ENCODE data around the gene FANCG. TPM values are rescaled to one million over a fixed set of nuclear protein-coding genes. Genes with fewer than 3 reads are reported as not detected.

Gene FANCG
- total RNA-seq, 1 experiment from 2014 or later = 108 TPM

DNA sequence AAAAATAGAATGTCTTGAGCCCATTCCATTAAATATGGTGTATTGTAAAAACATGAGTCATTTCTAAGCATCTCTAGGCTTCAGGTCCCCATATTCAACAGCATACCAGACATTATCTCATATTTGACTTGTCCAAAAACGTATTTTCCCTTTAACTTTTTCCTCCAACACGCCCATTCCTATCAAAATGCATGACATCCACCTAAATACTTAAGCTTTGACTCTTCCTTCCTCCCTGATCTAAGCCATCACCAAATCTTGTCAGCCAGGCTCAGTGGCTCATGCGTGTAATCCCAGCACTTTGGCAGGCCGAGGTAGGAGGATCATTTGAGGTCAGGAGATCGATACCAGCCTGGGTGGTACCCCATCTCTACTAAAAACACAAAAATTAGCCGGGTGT lies 31.2 kb downstream of the FANCG start (continued):
- TF ChIP-seq, protein P1, sequence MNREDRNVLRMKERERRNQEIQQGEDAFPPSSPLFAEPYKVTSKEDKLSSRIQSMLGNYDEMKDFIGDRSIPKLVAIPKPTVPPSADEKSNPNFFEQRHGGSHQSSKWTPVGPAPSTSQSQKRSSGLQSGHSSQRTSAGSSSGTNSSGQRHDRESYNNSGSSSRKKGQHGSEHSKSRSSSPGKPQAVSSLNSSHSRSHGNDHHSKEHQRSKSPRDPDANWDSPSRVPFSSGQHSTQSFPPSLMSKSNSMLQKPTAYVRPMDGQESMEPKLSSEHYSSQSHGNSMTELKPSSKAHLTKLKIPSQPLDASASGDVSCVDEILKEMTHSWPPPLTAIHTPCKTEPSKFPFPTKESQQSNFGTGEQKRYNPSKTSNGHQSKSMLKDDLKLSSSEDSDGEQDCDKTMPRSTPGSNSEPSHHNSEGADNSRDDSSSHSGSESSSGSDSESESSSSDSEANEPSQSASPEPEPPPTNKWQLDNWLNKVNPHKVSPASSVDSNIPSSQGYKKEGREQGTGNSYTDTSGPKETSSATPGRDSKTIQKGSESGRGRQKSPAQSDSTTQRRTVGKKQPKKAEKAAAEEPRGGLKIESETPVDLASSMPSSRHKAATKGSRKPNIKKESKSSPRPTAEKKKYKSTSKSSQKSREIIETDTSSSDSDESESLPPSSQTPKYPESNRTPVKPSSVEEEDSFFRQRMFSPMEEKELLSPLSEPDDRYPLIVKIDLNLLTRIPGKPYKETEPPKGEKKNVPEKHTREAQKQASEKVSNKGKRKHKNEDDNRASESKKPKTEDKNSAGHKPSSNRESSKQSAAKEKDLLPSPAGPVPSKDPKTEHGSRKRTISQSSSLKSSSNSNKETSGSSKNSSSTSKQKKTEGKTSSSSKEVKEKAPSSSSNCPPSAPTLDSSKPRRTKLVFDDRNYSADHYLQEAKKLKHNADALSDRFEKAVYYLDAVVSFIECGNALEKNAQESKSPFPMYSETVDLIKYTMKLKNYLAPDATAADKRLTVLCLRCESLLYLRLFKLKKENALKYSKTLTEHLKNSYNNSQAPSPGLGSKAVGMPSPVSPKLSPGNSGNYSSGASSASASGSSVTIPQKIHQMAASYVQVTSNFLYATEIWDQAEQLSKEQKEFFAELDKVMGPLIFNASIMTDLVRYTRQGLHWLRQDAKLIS (CRISPR knock-in tag; IDR thresholded peaks at IDR 0.05; ENCODE audit: borderline replicate concordance) = no peak
- TF ChIP-seq, protein P2, sequence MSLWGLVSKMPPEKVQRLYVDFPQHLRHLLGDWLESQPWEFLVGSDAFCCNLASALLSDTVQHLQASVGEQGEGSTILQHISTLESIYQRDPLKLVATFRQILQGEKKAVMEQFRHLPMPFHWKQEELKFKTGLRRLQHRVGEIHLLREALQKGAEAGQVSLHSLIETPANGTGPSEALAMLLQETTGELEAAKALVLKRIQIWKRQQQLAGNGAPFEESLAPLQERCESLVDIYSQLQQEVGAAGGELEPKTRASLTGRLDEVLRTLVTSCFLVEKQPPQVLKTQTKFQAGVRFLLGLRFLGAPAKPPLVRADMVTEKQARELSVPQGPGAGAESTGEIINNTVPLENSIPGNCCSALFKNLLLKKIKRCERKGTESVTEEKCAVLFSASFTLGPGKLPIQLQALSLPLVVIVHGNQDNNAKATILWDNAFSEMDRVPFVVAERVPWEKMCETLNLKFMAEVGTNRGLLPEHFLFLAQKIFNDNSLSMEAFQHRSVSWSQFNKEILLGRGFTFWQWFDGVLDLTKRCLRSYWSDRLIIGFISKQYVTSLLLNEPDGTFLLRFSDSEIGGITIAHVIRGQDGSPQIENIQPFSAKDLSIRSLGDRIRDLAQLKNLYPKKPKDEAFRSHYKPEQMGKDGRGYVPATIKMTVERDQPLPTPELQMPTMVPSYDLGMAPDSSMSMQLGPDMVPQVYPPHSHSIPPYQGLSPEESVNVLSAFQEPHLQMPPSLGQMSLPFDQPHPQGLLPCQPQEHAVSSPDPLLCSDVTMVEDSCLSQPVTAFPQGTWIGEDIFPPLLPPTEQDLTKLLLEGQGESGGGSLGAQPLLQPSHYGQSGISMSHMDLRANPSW (CRISPR knock-in tag; conservative IDR thresholded peaks at IDR 0.05; ENCODE audit: low read depth) = no peak
- TF ChIP-seq, protein P3, sequence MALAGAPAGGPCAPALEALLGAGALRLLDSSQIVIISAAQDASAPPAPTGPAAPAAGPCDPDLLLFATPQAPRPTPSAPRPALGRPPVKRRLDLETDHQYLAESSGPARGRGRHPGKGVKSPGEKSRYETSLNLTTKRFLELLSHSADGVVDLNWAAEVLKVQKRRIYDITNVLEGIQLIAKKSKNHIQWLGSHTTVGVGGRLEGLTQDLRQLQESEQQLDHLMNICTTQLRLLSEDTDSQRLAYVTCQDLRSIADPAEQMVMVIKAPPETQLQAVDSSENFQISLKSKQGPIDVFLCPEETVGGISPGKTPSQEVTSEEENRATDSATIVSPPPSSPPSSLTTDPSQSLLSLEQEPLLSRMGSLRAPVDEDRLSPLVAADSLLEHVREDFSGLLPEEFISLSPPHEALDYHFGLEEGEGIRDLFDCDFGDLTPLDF (CRISPR knock-in tag; IDR thresholded peaks at IDR 0.05) = no peak
- TF ChIP-seq HMGA2 (CRISPR knock-in tag; IDR thresholded peaks at IDR 0.05) = no peak
- TF ChIP-seq, protein P4, sequence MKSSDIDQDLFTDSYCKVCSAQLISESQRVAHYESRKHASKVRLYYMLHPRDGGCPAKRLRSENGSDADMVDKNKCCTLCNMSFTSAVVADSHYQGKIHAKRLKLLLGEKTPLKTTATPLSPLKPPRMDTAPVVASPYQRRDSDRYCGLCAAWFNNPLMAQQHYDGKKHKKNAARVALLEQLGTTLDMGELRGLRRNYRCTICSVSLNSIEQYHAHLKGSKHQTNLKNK (CRISPR knock-in tag; IDR thresholded peaks at IDR 0.05) = no peak
- TF ChIP-seq, protein P5, sequence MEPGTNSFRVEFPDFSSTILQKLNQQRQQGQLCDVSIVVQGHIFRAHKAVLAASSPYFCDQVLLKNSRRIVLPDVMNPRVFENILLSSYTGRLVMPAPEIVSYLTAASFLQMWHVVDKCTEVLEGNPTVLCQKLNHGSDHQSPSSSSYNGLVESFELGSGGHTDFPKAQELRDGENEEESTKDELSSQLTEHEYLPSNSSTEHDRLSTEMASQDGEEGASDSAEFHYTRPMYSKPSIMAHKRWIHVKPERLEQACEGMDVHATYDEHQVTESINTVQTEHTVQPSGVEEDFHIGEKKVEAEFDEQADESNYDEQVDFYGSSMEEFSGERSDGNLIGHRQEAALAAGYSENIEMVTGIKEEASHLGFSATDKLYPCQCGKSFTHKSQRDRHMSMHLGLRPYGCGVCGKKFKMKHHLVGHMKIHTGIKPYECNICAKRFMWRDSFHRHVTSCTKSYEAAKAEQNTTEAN (CRISPR knock-in tag; IDR thresholded peaks at IDR 0.05) = no peak

DNA sequence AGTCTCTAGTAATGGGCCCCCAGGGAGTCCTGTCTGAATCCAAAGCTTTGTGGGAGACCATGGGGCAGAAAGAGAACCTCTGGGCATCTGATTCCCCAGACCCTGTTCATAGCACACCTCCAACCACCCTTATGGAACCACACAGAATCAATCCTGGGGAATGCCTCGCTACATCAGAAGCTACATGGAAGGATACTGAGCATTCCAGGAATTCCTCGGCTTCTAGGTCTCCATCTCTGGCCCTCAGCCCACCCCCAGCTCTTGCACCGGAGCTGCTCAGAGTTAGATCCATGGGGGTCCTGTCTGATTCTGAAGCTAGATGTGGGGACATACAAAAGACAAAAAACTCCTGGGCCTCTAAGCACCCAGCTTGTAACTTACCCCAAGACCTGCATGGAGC lies 35.7 kb downstream of the FANCG start:
- TF ChIP-seq TEAD4 (CRISPR knock-in tag; IDR thresholded peaks at IDR 0.05) = peak; percentile 41; the same call in 1 of the 2 replicates
- TF ChIP-seq CBFB (CRISPR knock-in tag; IDR thresholded peaks at IDR 0.05; ENCODE audit: low read depth) = no peak
- Mint-ChIP-seq H3K36me3 (peaks cover 32% of the 10 kb centered on the region), H3K4me3 (no peak overlapping the region), H3K27ac (no peak overlapping the region), H3K9me3 (peaks cover 17% of the 10 kb centered on the region), H3K27me3 (ENCODE audit: low read depth) (no peaks in the 10 kb centered on the region), H3K4me1 (peaks cover 20% of the 10 kb centered on the region)
- CTCF ChIA-PET = interaction anchor here (0.7 to 2.6 kb wide), 7 partner anchors 11 to 621 kb away, joined by 3 to 16 read pairs (median 4); partner anchors contain the start of genes ARHGEF39 and VCP
- peak; percentile 21 for DNase-seq (ENCODE audit: low spot score)
- POLR2A ChIA-PET = interaction anchor here (0.7 to 1.3 kb wide), 3 partner anchors 28 to 50 kb away, joined by 3 to 8 read pairs (median 3); partner anchors contain the start of genes FANCG and VCP
- ATAC-seq = peak; percentile 83

DNA sequence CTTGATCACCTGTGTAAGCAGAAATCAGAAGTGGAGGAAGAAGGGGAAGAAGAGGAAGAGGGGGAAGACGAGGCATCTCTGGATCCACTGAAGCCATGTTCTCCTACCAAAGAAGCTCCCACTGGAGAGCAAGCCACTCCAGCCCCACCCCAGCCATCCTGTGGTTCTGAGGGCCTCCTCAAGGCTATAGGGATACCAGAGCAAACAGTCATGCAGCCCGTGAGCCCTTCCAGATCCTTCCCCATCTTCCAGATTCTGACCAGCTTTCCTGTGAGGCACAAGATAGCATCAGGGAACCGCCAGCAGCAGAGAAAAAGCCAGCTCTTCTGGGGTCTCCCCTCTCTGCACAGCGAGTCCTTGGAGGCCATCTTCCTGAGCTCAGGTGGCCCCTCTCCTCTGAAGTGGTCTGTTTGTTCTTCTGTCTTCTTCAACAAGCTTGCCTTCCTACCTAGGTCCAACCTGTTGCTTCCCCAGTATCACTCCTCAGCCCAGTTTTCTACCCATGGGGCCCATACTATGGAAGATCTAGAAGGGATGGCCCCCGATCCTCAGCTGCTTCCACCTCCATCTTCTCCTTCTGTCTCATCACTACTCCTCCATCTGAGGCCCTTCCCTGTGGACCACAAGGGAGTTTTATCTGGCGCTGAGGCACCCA lies 36.7 kb downstream of the FANCG start:
- ChIA-PET CTCF (interaction anchor here (0.6 to 2.6 kb wide), 6 partner anchors 8 to 143 kb away, joined by 3 to 16 read pairs (median 4); partner anchors contain the start of gene VCP), POLR2A (no interaction called here)
- Mint-ChIP-seq H3K27ac (no peak overlapping the region), H3K4me1 (peaks cover 20% of the 10 kb centered on the region), H3K27me3 (ENCODE audit: low read depth) (no peaks in the 10 kb centered on the region), H3K4me3 (no peak overlapping the region), H3K36me3 (peaks cover 23% of the 10 kb centered on the region), H3K9me3 (peaks cover 17% of the 10 kb centered on the region)
- DNase-seq (ENCODE audit: low spot score) = no peak
- ATAC-seq = no peak
- TF ChIP-seq, protein P6, sequence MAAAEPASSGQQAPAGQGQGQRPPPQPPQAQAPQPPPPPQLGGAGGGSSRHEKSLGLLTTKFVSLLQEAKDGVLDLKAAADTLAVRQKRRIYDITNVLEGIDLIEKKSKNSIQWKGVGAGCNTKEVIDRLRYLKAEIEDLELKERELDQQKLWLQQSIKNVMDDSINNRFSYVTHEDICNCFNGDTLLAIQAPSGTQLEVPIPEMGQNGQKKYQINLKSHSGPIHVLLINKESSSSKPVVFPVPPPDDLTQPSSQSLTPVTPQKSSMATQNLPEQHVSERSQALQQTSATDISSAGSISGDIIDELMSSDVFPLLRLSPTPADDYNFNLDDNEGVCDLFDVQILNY (CRISPR knock-in tag; IDR thresholded peaks at IDR 0.05) = no peak
- TF ChIP-seq JUN (CRISPR knock-in tag; IDR thresholded peaks at IDR 0.05) (no peak), NR3C1 (CRISPR knock-in tag; conservative IDR thresholded peaks at IDR 0.05; ENCODE audit: low read depth) (no peak), NFYB (CRISPR knock-in tag; conservative IDR thresholded peaks at IDR 0.05; ENCODE audit: low read depth) (no peak)
- TF ChIP-seq, protein P7, sequence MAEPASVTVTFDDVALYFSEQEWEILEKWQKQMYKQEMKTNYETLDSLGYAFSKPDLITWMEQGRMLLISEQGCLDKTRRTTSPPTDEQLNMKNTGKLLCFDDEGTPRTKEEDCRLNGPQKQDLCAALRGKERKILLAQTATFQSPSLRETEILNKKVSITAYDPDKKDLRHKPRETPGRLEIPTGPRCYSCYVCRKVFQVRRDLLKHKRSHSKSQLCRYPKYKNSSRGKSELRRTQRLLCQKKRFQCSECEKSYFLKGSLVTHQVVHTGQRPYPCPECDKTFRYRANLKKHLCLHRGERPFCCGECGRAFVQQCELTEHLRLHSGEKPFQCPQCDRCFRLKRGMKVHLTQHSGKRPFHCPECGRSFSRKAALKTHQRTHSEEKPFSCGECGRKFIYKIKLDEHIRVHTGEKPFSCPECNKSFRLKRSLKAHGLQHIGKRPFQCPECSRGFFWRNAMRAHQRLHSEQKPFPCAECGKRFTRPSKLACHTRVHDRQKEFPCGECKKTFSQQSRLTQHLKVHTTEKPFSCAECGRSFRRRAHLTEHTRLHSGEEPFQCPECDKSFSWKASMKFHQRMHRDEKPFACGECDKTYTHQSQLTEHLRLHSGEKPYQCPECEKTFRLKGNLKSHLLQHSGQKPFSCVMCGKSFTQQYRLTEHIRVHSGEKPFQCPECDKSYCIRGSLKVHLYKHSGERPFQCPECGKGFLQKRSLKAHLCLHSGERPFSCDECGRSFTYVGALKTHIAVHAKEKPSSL (CRISPR knock-in tag; conservative IDR thresholded peaks at IDR 0.05) = no peak
- TF ChIP-seq, protein P1 (CRISPR knock-in tag; IDR thresholded peaks at IDR 0.05; ENCODE audit: borderline replicate concordance) = no peak

Data from WTC11 (cell line).